ENCODE data around the gene RCN1.
A peak's percentile ranks its signal among the peaks of the same experiment; 100 is the strongest.

RCN1 gene

DNA sequence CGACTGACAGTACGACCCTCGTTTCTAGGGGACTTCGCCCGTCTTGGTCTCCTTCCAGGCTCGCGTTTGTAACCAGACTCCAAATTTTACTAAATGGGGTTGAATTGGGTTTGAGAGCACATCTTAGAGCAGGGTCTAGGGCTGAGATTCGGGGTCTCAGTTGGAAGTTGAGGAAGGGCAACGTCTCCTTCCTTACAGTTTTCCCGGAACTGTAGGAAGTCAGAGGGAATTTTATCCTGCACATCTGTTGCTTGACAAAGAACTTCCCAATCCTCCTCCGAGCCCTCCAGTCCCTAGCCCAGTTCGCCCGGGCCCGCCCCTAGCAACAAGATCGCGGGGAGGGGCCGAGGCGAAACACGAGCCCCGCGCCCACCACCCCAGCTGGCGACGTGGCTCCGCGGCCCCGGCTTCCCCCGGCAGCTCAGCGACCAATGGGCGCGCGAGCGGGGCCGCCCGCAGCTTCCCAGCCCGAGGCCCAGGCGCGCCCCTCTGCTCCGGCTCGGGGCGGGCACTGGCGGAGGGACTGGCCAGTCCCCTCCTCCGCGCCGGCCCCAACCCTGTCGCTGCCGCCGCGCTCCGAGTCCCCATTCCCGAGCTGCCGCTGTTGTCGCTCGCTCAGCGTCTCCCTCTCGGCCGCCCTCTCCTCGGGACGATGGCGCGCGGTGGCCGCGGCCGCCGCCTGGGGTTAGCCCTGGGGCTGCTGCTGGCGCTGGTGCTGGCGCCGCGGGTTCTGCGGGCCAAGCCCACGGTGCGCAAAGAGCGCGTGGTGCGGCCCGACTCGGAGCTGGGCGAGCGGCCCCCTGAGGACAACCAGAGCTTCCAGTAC is at the start of gene RCN1:
RCN1 (plus strand) TSS at position 530 of the 826 bp plus-strand sequence; CDS start at position 653, 123 bp downstream.
- Histone ChIP-seq H3K27me3 (ENCODE audit: low read depth, low read length) (peaks cover 9% of the 10 kb centered on the region; the same call in 1 of the 2 replicates), H3K27ac (ENCODE audit: low read length) (peak within 1 kb of the TSS; percentile 63), H3K36me3 (replicated peaks; ENCODE audit: low read depth, low read length) (no peaks in the 10 kb centered on the region), H3K4me2 (ENCODE audit: low read length) (peak within 1 kb of the TSS; percentile 85), H3K4me1 (ENCODE audit: low read length) (peaks cover 12% of the 10 kb centered on the region), H3K9ac (ENCODE audit: low read length) (peak within 1 kb of the TSS; percentile 96), H4K20me1 (ENCODE audit: insufficient read depth, low read length) (no peaks in the 10 kb centered on the region), H3K4me3 (ENCODE audit: low read length) (peak within 1 kb of the TSS; percentile 87), H3K79me2 (ENCODE audit: low read length) (peaks cover 44% of the 10 kb centered on the region), H3K9me3 (ENCODE audit: insufficient read depth, low read length) (no peaks in the 10 kb centered on the region), H2AFZ (ENCODE audit: low read depth, low read length) (peak within 1 kb of the TSS; percentile 72)
- TF ChIP-seq, protein P1, sequence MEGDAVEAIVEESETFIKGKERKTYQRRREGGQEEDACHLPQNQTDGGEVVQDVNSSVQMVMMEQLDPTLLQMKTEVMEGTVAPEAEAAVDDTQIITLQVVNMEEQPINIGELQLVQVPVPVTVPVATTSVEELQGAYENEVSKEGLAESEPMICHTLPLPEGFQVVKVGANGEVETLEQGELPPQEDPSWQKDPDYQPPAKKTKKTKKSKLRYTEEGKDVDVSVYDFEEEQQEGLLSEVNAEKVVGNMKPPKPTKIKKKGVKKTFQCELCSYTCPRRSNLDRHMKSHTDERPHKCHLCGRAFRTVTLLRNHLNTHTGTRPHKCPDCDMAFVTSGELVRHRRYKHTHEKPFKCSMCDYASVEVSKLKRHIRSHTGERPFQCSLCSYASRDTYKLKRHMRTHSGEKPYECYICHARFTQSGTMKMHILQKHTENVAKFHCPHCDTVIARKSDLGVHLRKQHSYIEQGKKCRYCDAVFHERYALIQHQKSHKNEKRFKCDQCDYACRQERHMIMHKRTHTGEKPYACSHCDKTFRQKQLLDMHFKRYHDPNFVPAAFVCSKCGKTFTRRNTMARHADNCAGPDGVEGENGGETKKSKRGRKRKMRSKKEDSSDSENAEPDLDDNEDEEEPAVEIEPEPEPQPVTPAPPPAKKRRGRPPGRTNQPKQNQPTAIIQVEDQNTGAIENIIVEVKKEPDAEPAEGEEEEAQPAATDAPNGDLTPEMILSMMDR (IDR thresholded peaks at IDR 0.05; ENCODE audit: low read depth, low read length) = no peak
- TF ChIP-seq EZH2phosphoT487 (IDR thresholded peaks at IDR 0.05; ENCODE audit: low read depth) = no peak

DNA sequence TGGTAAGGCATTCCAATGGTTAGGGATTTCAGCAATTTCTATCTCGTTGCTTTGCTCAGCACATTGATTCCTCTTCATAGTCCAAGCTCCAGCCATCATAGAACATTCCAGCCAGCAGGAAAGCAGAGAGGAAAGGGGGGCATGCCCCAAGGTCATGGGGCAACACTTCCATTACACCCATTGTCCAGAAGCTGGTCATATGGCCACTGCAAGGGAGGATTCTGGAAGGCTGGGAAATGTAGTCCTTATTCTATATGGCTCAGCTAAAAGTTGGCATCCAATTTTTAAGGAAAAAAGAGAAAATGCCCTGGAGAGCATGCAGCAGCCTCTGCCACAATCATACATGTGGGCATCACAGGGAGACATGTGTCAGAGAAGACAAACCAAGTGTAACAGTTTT is 47.1 kb upstream of the RCN1 start:
- H3K9ac ChIP-seq (ENCODE audit: low read length) = no peak overlapping the region
- H3K4me3 ChIP-seq (ENCODE audit: low read length) = no peak overlapping the region
- no peak overlapping the region for H3K4me2 ChIP-seq (ENCODE audit: low read length)
- H3K79me2 ChIP-seq (ENCODE audit: low read length) = no peaks in the 10 kb centered on the region
- H2AFZ ChIP-seq (ENCODE audit: low read depth, low read length) = no peak overlapping the region
- no peak for TF ChIP-seq EZH2phosphoT487 (IDR thresholded peaks at IDR 0.05; ENCODE audit: low read depth)
- TF ChIP-seq, protein P1 (IDR thresholded peaks at IDR 0.05; ENCODE audit: low read depth, low read length) = no peak
- peaks cover 16% of the 10 kb centered on the region for H3K27me3 ChIP-seq (ENCODE audit: low read depth, low read length)
- no peak overlapping the region for H3K27ac ChIP-seq (ENCODE audit: low read length)
- peaks cover 7% of the 10 kb centered on the region for H3K4me1 ChIP-seq (ENCODE audit: low read length)
- no peaks in the 10 kb centered on the region for H3K9me3 ChIP-seq (ENCODE audit: insufficient read depth, low read length)
- no peaks in the 10 kb centered on the region for H3K36me3 ChIP-seq (replicated peaks; ENCODE audit: low read depth, low read length)
- no peaks in the 10 kb centered on the region for H4K20me1 ChIP-seq (ENCODE audit: insufficient read depth, low read length)

DNA sequence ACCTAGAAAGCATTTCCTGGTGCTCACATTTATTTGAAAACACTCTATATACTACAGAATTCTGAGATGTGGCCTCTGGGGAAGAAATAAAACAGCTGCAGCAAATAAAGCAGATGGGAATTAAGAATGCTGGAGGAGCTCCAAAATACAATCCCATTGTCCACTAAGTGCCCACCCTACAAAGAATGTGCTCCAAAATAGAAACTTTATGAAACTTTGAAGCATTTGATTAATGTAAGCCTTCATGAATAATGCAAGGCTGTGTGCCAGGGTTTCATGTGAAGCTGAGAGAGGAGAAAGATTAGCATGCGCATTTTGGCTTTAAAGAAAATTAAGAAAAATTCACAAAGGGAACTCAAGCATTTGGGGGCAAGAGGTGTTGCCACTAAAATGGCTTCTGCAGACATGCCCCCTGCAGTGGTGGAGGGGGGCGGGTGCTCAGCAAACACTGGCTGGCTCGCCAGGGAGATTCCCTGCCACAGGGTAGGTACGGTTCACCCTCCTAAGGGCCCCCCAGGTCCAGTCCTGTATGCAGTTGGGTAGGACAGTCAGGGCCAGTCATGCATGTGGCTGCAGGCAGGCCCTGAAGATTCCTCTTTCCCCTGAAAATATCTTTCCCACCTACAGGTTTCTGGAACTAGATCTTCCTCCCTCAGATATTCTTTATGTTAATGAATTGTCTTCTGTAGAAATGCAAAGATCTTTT is 46.6 kb upstream of the RCN1 start:
- Histone ChIP-seq H2AFZ (ENCODE audit: low read depth, low read length) (no peak overlapping the region), H3K9ac (ENCODE audit: low read length) (no peak overlapping the region), H3K27ac (ENCODE audit: low read length) (no peak overlapping the region), H3K4me2 (ENCODE audit: low read length) (no peak overlapping the region), H3K36me3 (replicated peaks; ENCODE audit: low read depth, low read length) (no peaks in the 10 kb centered on the region), H3K9me3 (ENCODE audit: insufficient read depth, low read length) (no peaks in the 10 kb centered on the region), H3K79me2 (ENCODE audit: low read length) (no peaks in the 10 kb centered on the region), H4K20me1 (ENCODE audit: insufficient read depth, low read length) (no peaks in the 10 kb centered on the region), H3K4me3 (ENCODE audit: low read length) (no peak overlapping the region), H3K27me3 (ENCODE audit: low read depth, low read length) (peaks cover 16% of the 10 kb centered on the region), H3K4me1 (ENCODE audit: low read length) (peaks cover 3% of the 10 kb centered on the region)
- TF ChIP-seq, protein P1 (IDR thresholded peaks at IDR 0.05; ENCODE audit: low read depth, low read length) = no peak
- no peak for TF ChIP-seq EZH2phosphoT487 (IDR thresholded peaks at IDR 0.05; ENCODE audit: low read depth)

DNA sequence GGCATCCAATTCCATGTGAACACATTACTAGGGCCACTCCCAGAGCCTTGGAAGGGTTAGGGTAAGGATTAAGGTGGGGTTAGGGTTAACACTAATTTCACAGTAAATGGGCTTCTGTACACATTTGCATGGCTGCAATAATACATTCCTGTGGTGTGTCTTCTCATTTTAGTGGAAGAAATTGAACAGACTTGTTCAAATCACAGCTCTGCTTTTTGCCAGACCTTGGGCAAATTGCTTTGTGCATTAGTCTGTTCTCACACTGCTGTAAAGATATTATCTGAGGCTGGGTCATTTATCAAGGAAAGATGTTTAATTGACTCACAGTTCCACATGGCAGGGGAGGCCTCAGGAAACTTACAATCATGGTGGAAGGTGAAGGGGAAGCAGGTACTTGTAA is 45.4 kb upstream of the RCN1 start:
- no peak overlapping the region for H2AFZ ChIP-seq (ENCODE audit: low read depth, low read length)
- H3K27me3 ChIP-seq (ENCODE audit: low read depth, low read length) = peaks cover 17% of the 10 kb centered on the region
- H3K36me3 ChIP-seq (replicated peaks; ENCODE audit: low read depth, low read length) = no peaks in the 10 kb centered on the region
- no peaks in the 10 kb centered on the region for H3K79me2 ChIP-seq (ENCODE audit: low read length)
- no peak overlapping the region for H3K27ac ChIP-seq (ENCODE audit: low read length)
- no peak overlapping the region for H3K4me2 ChIP-seq (ENCODE audit: low read length)
- TF ChIP-seq, protein P1 (IDR thresholded peaks at IDR 0.05; ENCODE audit: low read depth, low read length) = no peak
- no peak for TF ChIP-seq EZH2phosphoT487 (IDR thresholded peaks at IDR 0.05; ENCODE audit: low read depth)
- no peaks in the 10 kb centered on the region for H4K20me1 ChIP-seq (ENCODE audit: insufficient read depth, low read length)
- no peak overlapping the region for H3K4me3 ChIP-seq (ENCODE audit: low read length)
- H3K9ac ChIP-seq (ENCODE audit: low read length) = no peak overlapping the region
- no peaks in the 10 kb centered on the region for H3K4me1 ChIP-seq (ENCODE audit: low read length)
- no peaks in the 10 kb centered on the region for H3K9me3 ChIP-seq (ENCODE audit: insufficient read depth, low read length)

Measured in OCI-LY3 (cell line).